SU-DHL-6 (cell line): ENCODE measurements around the gene TPRKB.
"Not testable (repeated sequence)": the region's sequence is repeated elsewhere in the genome, so short reads cannot be mapped to it uniquely, and the experiment has no call there.

Source experiments
- EZH2phosphoT487 ChIP-seq: fragments of 200-600 bp; sonication (generic), shearing (Covaris generic); conservative IDR thresholded peaks from 2 replicates; pipeline ENCODE4 v1.6.1; 2018; ENCODE audit warnings: mild to moderate bottlenecking, antibody characterized with exemption, low read length, moderate library complexity, mixed read lengths
- TF ChIP-seq, protein P1 (sequence below): fragments of 200-600 bp; sonication (generic); IDR thresholded peaks from one replicate; pipeline ENCODE4 v1.5.1; 2017; ENCODE audit warnings: antibody characterized with exemption, mild to moderate bottlenecking, low read length, moderate library complexity; ENCODE audit not compliant: insufficient read depth, poor library complexity, severe bottlenecking

DNA sequence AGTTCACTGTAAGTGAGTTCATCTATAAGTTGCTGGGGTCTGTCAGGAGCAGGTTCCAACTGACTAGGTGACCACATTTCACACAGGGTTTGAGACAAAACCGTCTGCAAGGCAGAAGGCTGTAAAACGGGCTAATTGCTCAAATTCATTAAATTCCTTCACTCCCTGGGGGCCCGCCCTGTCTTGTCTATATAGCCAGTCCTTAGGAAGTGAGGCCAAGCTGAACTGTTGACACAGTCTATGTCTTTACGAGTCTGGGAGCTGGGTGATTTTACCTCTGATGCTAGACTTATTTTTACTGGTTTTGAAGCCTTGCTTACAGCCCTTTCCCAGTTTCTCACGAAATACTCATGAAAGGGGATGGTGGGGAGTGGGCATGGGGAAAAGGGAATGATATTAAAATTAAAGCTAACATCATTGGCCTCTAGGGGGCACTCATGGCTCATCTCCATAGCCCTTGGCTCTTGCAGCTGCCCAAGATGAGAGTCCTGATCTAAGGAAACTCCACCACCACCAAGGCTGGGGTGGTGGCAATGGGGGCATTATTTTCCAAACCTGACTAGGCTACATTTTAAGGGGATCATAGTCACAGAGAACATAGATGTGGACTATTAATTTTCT lies 57.1 kb downstream of the TPRKB start:
- TF ChIP-seq, protein P1, sequence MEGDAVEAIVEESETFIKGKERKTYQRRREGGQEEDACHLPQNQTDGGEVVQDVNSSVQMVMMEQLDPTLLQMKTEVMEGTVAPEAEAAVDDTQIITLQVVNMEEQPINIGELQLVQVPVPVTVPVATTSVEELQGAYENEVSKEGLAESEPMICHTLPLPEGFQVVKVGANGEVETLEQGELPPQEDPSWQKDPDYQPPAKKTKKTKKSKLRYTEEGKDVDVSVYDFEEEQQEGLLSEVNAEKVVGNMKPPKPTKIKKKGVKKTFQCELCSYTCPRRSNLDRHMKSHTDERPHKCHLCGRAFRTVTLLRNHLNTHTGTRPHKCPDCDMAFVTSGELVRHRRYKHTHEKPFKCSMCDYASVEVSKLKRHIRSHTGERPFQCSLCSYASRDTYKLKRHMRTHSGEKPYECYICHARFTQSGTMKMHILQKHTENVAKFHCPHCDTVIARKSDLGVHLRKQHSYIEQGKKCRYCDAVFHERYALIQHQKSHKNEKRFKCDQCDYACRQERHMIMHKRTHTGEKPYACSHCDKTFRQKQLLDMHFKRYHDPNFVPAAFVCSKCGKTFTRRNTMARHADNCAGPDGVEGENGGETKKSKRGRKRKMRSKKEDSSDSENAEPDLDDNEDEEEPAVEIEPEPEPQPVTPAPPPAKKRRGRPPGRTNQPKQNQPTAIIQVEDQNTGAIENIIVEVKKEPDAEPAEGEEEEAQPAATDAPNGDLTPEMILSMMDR: peak; percentile 49
- not testable (repeated sequence) for TF ChIP-seq EZH2phosphoT487
